HG03139 (cell line): ENCODE data around the gene POLH.
A peak's percentile ranks its signal among the peaks of the same experiment; 100 is the strongest.
"Not testable (repeated sequence)": the region's sequence is repeated elsewhere in the genome, so short reads cannot be mapped to it uniquely, and the experiment has no call there.

Experiments
- ATAC-seq: cut with Tn5 transposase; IDR thresholded peaks from one replicate; pipeline ENCODE4 v1.9.1; 2021; ENCODE audit not compliant: unreplicated experiment

Gene POLH

GRCh38 chr6:43629505-43630300 is 53.7 kb downstream of the POLH start:
- ATAC-seq, result peak; percentile 54

- no peak for ATAC-seq
Measured at GRCh38 chr6:43630980-43631619, 55.1 kb downstream of the POLH start.

- not testable (repeated sequence) for ATAC-seq
Measured at GRCh38 chr6:43633002-43633401, 57.0 kb downstream of the POLH start.

- no peak for ATAC-seq
Measured at GRCh38 chr6:43634702-43635303, 58.8 kb downstream of the POLH start.

GRCh38 chr6:43635387-43636307 is 59.7 kb downstream of the POLH start, which contains the start of gene MAD2L1BP:
Gene MAD2L1BP (plus strand): TSS chr6:43635840. CDS start chr6:43635876, 36 bp downstream.
- peak; percentile 71 for ATAC-seq

GRCh38 chr6:43636308-43636659 is 60.3 kb downstream of the POLH start:
- no peak for ATAC-seq

GRCh38 chr6:43639984-43640800 is 64.2 kb downstream of the POLH start:
- ATAC-seq, result no peak

GRCh38 chr6:43644940-43645612 is 69.1 kb downstream of the POLH start, which contains the start of gene RSPH9:
Gene RSPH9 (plus strand): TSS chr6:43645036. CDS start chr6:43645099, 63 bp downstream.
- ATAC-seq, result peak; percentile 50

GRCh38 chr6:43645613-43645964 is 69.6 kb downstream of the POLH start:
- ATAC-seq, result no peak

- no peak for ATAC-seq
Measured at GRCh38 chr6:43647613-43648012, 71.6 kb downstream of the POLH start.

GRCh38 chr6:43648248-43648647 is 72.3 kb downstream of the POLH start:
- ATAC-seq, result no peak

GRCh38 chr6:43652822-43653221 is 76.8 kb downstream of the POLH start:
- ATAC-seq, result not testable (repeated sequence)

- no peak for ATAC-seq
Measured at GRCh38 chr6:43657221-43657802, 81.3 kb downstream of the POLH start.

- no peak for ATAC-seq
Measured at GRCh38 chr6:43658161-43658560, 82.2 kb downstream of the POLH start.

GRCh38 chr6:43662948-43663347 is 87.0 kb downstream of the POLH start:
- not testable (repeated sequence) for ATAC-seq
